HEK293 (cell line): Measurements from ENCODE around the gene FLT4.

Experiments
- ATF2 ChIP-seq: fragments of 450-650 bp; formaldehyde crosslinking; IDR thresholded peaks from 2 replicates; pipeline ENCODE4 v1.5.1; 2016; ENCODE audit warnings: missing biosample characterization, missing genetic modification characterization, low read depth
- CTCF ChIP-seq: fragments of 450-650 bp; formaldehyde crosslinking; IDR thresholded peaks from 2 replicates; pipeline ENCODE4 v1.5.1; 2016; ENCODE audit warnings: missing biosample characterization, missing genetic modification characterization
- GLI2 ChIP-seq: fragments of 450-650 bp; formaldehyde crosslinking; IDR thresholded peaks from 2 replicates; pipeline ENCODE4; 2017; ENCODE audit warnings: missing biosample characterization, missing genetic modification characterization, low read depth, borderline replicate concordance
- PRDM1 ChIP-seq: fragments of 450-650 bp; formaldehyde crosslinking; IDR thresholded peaks from 2 replicates; pipeline ENCODE4; 2016; ENCODE audit warnings: missing biosample characterization, missing genetic modification characterization
- REST ChIP-seq: fragments of 450-650 bp; formaldehyde crosslinking; IDR thresholded peaks from 2 replicates; pipeline ENCODE4 v1.5.1; 2016; ENCODE audit warnings: missing biosample characterization, missing genetic modification characterization
- TCF7L2 ChIP-seq: IDR thresholded peaks from 2 replicates; pipeline ENCODE4 v1.6.1; 2011; ENCODE audit warnings: low read depth, mild to moderate bottlenecking, inconsistent platforms, low read length, moderate library complexity, borderline replicate concordance
- ZFP3 ChIP-seq: fragments of 450-650 bp; formaldehyde crosslinking; IDR thresholded peaks from 2 replicates; pipeline ENCODE4 v1.5.1; 2016; ENCODE audit warnings: low read depth, missing biosample characterization, missing genetic modification characterization
- ZNF132 ChIP-seq: fragments of 450-650 bp; formaldehyde crosslinking; IDR thresholded peaks from 2 replicates; pipeline ENCODE4 v1.5.1; 2017; ENCODE audit warnings: missing biosample characterization, missing genetic modification characterization, borderline replicate concordance
- ZNF221 ChIP-seq: fragments of 450-650 bp; formaldehyde crosslinking; IDR thresholded peaks from 2 replicates; pipeline ENCODE4 v1.5.1; 2017; ENCODE audit warnings: missing biosample characterization, missing genetic modification characterization, borderline replicate concordance
- ZNF521 ChIP-seq: fragments of 450-650 bp; formaldehyde crosslinking; IDR thresholded peaks from 2 replicates; pipeline ENCODE4 v1.5.1; 2017; ENCODE audit warnings: missing biosample characterization, mild to moderate bottlenecking, missing genetic modification characterization
- ZNF596 ChIP-seq: fragments of 450-650 bp; IDR thresholded peaks from 2 replicates; pipeline ENCODE4 v1.5.0; 2018; ENCODE audit warnings: missing biosample characterization, mild to moderate bottlenecking, missing genetic modification characterization, moderate library complexity
- ZNF621 ChIP-seq: fragments of 450-650 bp; formaldehyde crosslinking; IDR thresholded peaks from 2 replicates; pipeline ENCODE4 v1.5.1; 2017; ENCODE audit warnings: missing biosample characterization, missing genetic modification characterization
- ZNF785 ChIP-seq: fragments of 450-650 bp; formaldehyde crosslinking; IDR thresholded peaks from 2 replicates; pipeline ENCODE4 v1.5.1; 2016; ENCODE audit warnings: missing biosample characterization, missing genetic modification characterization

GRCh38 chr5:180628827-180629750 lies 20.3 kb downstream of the FLT4 start:
- TF ChIP-seq ZNF621, result no peak
- TF ChIP-seq ATF2 (tag by site-specific recombination), result no peak
- TF ChIP-seq CTCF (tag by site-specific recombination), result no peak
- no peak for TF ChIP-seq ZNF596 (tag by site-specific recombination)
- no peak for TF ChIP-seq REST
- no peak for TF ChIP-seq ZNF521 (tag by site-specific recombination)
- no peak for TF ChIP-seq ZNF132
- no peak for TF ChIP-seq GLI2 (tag by site-specific recombination)
- no peak for TF ChIP-seq TCF7L2
- TF ChIP-seq PRDM1, result no peak
- no peak for TF ChIP-seq ZFP3 (tag by site-specific recombination)
- TF ChIP-seq ZNF221 (tag by site-specific recombination), result no peak
- no peak for TF ChIP-seq ZNF785
